GM21737 (cell line): ENCODE data around the gene DIP2B.
"Not testable (repeated sequence)": the region's sequence is repeated elsewhere in the genome, so short reads cannot be mapped to it uniquely, and the experiment has no call there.

Experiments used
- ATAC-seq: cut with Tn5 transposase; IDR thresholded peaks from one replicate; pipeline ENCODE4 v1.9.1; 2021; ENCODE audit warnings: mild to moderate bottlenecking, moderate library complexity; ENCODE audit not compliant: unreplicated experiment

The DIP2B gene, protein sequence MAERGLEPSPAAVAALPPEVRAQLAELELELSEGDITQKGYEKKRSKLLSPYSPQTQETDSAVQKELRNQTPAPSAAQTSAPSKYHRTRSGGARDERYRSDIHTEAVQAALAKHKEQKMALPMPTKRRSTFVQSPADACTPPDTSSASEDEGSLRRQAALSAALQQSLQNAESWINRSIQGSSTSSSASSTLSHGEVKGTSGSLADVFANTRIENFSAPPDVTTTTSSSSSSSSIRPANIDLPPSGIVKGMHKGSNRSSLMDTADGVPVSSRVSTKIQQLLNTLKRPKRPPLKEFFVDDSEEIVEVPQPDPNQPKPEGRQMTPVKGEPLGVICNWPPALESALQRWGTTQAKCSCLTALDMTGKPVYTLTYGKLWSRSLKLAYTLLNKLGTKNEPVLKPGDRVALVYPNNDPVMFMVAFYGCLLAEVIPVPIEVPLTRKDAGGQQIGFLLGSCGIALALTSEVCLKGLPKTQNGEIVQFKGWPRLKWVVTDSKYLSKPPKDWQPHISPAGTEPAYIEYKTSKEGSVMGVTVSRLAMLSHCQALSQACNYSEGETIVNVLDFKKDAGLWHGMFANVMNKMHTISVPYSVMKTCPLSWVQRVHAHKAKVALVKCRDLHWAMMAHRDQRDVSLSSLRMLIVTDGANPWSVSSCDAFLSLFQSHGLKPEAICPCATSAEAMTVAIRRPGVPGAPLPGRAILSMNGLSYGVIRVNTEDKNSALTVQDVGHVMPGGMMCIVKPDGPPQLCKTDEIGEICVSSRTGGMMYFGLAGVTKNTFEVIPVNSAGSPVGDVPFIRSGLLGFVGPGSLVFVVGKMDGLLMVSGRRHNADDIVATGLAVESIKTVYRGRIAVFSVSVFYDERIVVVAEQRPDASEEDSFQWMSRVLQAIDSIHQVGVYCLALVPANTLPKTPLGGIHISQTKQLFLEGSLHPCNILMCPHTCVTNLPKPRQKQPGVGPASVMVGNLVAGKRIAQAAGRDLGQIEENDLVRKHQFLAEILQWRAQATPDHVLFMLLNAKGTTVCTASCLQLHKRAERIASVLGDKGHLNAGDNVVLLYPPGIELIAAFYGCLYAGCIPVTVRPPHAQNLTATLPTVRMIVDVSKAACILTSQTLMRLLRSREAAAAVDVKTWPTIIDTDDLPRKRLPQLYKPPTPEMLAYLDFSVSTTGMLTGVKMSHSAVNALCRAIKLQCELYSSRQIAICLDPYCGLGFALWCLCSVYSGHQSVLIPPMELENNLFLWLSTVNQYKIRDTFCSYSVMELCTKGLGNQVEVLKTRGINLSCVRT (N-terminal part only)

DNA sequence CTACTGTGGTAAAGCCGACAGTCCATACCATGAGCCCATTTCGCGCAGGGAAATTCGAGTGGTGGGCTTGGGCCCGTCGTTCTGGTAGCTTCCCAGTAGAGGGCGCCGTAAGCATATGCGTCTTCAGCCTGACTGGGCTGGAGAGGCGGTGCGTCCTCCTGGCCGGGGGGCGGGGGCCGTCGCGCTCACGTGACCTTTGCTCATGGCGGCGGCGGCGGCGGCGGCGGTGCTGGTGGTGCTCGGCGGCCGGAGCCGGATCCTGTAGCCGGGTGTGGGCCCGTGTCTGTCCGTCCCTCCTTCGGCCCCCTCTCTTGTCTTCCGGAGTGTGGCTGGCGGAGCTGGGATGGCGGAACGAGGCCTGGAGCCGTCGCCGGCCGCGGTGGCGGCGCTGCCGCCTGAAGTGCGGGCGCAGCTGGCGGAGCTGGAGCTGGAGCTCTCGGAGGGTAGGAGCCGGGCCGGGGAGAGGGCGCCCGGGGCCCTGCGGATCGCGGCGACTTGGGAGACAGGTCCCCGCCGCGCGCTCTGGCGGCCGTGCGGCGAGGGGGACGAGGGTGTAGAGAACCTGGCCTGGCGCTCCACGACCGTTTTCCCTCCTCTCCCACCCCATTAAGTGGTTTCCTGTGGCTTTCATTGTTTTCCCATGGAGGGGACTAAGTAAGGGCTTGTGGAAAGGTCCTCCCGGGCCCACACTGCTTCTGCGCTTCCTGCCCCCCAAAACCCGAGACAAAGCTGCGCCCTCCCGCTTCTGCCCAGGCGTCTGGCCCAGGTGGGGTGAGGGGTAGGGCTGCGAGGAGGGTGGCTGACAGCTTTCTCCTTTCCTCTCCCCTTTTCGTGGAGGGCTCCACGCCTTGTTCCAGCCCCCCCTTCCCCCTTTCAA lies at the start of gene DIP2B:
DIP2B (plus strand) TSS at position 188 of the 877 bp plus-strand sequence; CDS start at position 344, 156 bp downstream.
- peak; percentile 78 for ATAC-seq

DNA sequence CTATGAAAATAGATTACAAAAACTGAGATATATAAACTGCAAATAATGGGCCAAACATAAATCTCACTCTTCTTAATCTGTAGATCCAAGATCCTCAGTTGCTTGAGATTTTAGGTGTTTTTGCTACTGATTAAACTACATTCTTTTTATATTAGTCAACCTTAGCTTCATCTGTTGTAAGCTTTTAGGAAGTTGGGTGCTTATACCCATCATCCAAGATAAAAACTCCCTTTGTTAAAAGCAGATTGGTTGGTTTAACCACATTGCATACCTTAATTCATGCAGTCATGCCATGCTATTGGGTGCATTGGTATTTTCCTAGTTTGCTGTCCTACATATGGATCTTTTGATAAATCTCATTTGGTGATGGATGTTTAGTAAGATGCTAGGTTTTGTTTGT lies 46.2 kb upstream of the DIP2B start:
- ATAC-seq: no peak

DNA sequence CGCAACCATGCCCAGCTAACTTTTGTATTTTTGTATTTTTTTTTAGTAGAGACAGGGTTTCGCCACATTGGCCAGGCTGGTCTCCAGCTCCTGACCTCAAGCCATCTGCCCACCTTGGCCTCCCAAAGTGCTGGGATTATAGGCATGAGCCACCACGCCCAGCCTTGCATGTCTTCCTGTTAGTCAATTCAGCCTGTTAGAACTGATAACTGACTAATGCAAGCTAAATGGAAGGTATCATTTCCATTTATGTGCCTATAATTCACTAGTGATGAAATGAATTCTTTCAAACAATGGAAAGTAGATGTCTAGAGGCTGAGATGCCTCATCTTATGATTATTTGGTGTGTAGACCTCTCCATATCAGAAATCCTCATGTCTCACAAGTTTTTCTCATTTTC lies 37.3 kb upstream of the DIP2B start:
- ATAC-seq: no peak

DNA sequence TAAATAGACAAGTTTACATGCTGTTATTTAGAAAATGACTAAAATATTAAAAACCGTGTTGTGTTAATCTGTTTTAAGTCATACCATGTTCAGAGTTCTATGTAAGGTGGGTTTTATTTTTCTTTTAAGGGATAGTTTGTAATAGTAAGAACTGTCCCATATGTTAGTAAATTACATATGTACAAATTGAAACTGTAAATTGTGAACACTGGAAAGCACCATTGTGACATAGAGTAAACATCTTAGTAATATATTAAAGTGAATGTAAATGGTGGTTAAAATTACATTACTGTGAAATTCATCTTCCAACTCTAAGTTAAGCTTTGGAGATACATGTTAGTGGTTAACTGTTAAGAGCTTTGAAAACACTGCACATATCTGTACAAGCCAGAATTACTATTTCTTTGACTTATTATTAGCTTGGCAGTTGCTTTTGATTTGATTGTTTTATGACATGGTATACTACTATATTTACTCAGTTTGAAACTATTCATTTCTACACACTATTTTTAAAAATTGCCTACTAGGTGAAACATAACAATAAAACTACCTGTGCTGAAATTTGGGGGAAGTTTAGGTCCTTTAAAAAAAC lies 27.4 kb upstream of the DIP2B start:
- no peak for ATAC-seq

DNA sequence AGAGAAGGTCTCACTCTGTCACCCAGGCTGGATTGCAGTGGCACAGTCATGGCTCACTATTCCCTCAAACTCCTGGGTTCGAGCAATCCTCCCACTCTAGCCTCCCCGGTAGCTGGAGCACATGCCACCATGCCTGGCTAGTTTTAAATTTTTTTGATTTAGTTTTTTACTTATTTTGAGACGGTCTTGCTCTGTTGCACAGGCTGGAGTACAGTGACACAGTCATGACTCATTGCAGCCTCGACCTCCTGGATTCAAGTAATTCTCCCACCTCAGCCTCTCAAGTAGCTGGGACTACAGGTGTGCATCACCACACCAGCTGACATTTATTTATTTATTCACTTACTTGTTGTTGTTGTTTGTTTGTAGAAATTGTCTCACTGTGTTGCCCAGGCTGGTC lies 22.2 kb upstream of the DIP2B start:
- no peak for ATAC-seq

DNA sequence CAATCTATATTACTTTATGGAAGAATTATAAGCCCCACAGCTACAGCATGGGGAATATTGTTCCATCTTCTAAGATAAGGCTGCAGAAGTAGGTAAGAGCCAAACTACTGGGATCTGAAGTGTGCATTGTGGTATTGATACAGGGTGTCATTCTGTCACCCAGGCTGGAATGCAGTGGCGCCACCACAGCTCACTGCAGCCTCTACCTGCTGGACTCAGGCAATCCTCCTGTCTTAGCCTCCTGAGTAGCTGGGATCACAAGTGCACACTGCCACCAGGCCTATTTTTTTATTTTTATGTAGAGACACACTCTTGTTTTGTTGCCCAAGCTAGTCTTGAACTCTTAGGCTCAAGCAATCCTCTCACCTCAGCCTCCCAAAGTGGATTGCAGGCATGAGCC lies 21.3 kb upstream of the DIP2B start:
- no peak for ATAC-seq

DNA sequence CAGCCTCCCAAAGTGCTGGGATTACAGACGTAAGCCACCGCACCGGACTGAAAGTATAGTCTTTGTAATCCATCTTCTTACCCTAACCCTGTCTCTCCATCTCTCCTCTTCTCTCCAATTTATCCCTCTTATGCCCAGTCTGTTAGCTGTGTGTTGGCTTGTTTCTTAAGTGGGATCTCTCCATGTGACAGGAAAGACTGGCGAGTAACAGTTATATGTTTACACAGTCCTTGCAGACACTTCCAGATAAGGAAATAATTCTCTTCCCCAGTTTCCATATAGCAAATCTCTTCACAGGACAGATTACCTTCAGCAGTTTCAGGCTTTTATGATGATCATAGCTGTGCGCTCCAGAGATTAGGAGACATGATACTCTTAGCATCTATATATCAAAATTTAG lies 16.0 kb upstream of the DIP2B start:
- no peak for ATAC-seq

DNA sequence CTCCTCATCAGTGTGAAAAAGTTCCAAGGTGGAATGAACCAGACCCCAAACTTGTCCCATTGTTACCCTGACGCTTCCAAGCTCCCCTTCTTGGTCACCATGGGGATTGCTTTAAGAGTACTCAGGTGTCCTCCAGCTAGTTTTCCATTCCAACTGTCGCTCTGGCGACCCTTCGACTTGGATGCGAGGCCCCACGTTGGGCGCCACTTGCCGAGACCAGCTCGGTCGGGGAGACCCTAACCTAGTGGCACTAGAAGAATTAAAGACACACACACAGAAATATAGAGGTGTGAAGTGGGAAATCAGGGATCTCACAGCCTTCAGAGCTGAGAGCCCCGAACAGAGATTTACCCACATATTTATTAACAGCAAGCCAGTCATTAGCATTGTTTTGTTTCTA lies 6.7 kb upstream of the DIP2B start:
- ATAC-seq: not testable (repeated sequence)

DNA sequence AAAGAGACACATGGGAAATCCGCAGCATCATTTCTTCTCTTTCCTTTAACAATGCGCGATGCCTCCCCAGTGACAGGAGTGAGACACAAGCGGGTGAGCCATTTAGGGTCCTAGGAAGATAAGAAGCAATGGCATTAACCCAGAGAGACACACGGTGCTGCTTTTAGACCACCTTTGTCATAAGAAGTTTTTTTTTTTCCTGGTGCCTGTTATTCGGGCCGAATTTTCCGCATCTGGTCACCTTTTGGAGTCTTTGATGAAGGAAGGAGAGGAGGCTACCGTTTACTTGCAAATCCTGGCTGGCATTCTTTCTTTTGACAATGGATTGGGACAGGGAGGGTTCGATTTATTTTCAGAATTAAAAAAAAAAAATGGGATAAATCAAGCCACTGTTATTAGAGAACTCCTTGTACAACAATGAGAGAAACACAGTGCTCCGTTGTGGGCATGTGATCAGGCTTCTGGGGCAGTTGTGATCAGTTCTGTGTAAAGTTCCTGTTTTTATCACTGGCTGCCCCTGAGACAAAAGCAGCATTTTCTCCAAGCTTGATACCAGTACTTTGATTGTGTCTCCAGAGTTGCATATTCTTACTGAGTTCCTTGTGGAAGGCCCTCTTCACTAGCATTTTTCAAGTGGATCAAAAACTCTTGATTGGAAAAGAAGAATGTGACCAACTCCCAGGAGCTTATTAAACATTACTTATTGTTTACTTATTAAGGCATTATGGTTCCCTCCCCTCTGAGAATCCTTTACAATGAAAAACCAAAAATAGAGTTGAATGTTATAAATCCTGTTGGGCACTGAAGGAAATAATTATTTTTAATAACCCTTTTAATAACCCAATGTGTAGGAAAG lies 1.1 kb downstream of the DIP2B start:
- peak; percentile 10 for ATAC-seq

DNA sequence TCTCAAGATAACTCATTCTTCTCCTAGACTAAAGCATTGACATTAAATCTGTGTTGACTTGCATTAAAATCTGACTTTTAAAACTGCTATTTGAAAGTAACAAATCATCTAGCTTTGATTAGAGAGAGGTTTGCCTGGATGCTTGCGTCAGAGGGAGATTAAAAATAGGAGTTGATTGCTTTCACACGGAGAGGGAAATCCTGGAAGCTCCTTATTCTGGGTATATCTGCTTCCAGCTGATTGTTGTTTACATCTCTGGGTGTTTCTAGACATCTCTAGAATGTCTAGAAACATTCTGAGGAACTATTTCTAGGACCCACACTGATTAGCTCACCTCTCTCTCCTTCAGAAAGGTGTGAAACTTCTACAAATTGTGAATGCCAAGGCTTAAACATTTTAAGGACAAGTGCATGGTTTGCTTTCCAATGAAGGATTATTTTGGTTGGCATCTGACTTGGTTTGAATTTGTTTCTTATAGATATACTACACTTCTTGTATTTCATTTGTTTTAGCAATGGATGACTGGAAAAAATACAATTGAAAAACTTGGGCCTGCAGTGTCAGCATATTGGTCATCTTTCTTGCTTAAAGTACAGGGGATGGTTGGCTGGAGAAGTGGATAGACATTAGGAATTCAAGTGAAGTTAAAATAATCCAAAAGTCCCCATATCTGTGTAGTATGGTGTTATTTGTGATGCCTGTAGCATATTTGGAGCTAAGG lies 2.1 kb downstream of the DIP2B start:
- ATAC-seq: no peak

DNA sequence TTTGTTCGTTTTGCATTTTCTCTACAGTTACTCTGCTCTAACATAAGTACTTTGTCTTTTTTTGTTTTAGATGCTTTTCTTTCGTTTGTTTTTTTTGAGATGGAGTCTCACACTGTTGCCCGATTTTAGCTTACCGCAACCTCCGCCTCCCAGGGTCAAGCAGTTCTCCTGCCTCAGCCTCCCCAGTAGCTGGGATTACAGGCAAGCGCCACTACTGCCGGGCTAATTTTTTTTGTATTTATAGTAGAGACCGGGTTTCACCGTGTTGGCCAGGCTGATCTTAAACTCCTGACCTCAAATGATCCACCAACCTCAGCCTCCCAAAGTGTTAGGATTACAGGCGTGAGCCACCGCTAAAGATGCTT lies 2.7 kb downstream of the DIP2B start:
- ATAC-seq: no peak

DNA sequence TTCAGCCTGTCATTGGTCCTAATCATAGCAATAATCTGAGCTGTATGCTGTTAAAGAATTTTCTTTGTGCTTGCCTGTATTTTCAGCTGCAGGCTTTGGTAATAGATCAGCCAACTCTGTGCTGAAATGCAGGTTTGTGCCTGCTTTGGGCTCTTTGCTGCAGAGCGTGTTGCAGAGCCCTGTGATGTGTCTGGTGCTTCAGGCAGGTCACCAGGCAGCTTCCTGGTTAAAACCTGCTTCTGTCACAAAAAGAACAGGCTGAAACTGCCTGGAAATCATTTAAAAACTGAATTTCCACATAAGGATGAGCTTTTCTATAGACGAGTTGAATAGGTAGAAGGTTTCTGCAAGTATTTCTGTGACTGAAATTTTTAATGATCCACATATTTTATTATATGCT lies 3.1 kb downstream of the DIP2B start:
- no peak for ATAC-seq

DNA sequence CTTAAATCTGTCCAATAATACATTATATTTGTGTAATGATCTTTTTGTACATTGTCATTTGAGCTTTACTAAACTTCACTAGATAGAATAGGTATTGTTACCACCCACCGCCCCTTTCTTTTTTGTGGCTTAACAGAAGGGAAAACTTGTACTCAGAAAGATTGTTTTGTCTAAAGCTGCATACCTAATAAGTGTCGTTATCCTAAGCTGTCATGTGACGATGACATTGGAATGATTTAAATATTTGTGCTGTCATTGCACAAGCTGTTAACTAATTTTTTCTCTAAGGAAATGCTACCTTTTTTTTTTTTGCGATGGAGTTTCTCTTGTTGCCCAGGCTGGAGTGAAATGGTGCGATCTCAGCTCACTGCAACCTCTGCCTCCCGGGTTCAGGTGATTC lies 3.6 kb downstream of the DIP2B start:
- ATAC-seq: no peak

DNA sequence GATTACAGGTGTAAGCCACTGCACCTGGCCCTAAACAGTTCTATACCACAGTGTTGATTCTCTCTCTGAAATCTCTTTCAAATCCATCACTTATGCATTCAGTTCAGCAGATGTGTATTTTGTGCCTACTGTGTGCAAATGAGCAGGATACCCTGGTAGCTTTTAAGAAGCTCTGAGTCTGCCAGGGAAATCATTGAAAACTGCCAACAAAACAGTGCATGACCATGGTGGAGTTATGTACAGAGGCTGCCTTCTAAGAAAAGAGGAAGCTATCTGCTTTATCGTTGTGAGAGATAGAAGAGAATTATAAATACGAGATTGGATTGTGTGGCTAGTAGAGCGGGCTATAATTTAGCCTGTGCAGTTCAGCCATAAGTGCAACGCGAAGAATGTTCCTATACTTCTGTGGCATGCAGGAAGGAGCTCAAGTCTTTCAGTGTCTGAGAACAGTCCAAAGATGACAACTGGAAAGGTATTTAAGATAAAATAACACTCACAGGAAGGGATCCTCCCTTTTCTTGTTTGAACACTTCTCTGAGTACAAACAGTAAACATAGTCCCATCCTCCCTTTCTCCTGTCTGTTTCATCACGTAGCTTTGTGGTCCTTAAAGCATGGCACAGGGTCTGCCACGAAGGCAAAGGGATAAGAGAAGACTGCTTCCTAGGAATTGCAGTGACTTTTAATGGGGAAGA lies 4.3 kb downstream of the DIP2B start:
- ATAC-seq: no peak

DNA sequence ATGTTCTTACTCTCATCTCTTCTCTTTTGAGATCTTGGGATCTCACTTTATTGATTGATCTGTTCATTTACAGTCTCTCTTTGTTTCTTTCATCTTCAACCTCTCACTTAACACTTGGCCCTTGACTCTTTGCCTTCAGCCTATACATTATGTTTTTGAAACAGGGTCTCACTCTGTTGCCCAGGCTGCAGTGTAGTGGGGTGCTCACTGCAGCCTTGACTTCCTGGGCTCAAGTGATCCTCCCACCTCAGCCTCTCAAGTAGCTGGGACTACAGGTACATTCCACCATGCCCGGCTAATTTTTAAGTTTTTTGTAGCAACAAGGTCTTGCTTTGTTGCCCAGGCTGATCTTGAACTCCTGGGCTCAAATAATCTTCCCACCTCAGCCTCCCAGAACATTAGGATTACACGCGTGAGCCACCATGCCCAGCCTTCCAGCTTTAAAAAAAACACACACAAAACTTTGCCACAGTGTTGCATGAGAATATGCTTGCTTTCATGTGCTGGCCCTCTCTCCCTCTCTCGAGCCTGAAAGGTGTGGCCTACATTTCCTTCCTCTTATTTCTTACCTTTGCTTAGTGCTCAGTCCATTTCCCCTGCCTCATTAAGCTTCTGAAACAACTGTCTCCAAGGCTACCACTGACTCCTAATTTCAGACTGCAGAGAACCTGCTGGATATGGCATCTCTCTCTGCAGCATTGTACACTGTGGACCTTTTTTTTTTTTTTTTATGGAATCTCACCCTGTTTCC lies 9.9 kb downstream of the DIP2B start:
- ATAC-seq: no peak

DNA sequence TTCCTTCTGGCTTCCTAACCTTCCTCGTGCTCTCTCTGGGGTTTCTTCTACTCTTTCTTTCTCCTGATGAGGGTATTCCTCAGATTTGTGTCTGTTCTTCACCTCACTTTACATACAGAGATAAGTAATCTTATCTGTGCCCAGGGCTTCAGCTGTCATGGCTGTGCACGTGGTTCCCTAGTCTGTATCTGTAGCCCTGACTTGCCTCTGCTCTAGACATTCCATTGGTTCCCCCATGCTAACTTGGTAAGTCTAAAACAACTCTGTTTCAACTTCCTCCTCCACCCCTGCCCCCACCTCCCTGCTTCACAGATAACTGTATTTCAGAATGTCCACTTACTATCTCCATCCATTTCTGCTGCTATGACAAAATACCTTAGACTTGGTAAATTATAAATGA lies 10.8 kb downstream of the DIP2B start:
- ATAC-seq: no peak

DNA sequence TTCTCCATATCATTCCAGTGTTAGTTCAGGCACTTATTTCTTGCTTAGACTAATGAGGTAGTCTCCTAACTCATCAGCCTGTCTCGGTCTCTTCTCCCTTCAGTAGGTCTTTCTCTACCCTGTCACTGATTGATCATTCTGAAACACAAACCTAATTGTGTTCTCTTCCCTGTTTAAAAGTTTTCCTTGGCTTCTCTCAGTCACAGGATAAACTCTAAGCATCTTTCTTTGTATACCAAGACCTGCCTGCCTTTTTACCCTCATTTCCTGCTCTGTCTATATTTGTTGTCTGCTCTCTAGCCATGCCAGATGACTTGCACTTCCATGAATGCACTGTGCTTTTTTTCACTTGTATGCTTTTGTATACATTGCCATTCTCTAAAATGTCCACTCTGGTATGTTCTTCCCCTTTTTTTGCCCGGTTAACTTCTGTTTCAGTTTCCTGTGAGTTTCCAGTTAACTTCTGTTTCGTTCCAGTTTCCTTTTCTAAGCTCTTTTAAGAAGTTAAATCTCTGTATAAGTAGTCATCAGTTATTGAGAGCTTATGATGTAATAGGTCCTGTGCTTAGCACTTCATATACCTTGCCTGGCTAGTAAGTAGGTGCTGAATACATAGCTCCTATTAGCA lies 12.8 kb downstream of the DIP2B start:
- peak; percentile 52 for ATAC-seq
